Stimulated activated CD4-positive, alpha-beta T cell treated with anti-CD3 and anti-CD28 coated beads, Interleukin-12 subunit alpha, Interleukin-12 subunit beta, amount 100 ng/mL, for 4 hours (primary cell): ENCODE data around the gene ARHGAP45.

Source experiments
- DNase-seq: peaks from one replicate; pipeline ENCODE4 v3.0.0-alpha.2; 2020

The ARHGAP45 gene

DNA sequence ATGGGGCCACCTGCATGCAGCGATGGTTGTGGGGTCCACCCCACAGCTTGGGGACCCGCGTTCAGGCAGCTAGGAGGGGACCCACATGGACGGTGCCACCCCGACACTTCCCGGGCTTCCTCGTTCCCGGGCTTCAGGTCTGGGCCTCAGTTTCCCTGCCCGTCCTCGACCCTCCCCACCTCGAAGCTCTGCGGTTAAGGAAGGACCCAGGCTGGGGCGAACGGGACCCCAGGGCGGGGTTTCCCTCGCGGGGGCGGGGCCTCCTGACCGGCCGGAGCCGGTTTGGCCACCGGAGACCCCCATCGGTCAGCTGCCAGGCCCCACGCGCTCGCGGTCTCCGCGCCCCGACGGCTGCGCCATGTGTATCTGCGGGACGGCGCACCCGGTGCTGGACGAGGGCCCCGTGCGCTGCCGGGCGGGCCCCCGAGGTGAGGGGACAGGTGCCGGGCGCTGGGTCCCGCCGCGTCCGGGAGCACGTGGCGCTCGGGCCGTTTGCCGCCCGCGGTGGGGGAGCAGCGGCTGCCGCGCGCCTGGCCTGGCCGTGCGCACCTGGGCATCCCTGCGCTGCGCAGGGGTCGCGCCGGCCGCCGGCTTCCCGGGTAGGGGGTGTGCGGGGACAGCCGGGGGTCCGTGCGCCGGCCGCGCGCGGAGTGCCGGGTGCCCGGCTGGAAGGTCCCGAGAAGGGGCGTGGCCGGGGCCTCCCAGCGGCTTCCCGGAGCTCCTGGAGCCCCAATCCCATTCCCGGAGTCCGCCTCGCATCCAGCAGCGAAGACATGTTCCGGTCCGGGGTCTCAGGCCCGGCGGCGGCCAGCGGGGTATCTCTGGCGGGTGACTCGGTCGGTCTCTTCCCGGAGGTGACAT lies 4.2 kb downstream of the ARHGAP45 start:
- no peak for DNase-seq

DNA sequence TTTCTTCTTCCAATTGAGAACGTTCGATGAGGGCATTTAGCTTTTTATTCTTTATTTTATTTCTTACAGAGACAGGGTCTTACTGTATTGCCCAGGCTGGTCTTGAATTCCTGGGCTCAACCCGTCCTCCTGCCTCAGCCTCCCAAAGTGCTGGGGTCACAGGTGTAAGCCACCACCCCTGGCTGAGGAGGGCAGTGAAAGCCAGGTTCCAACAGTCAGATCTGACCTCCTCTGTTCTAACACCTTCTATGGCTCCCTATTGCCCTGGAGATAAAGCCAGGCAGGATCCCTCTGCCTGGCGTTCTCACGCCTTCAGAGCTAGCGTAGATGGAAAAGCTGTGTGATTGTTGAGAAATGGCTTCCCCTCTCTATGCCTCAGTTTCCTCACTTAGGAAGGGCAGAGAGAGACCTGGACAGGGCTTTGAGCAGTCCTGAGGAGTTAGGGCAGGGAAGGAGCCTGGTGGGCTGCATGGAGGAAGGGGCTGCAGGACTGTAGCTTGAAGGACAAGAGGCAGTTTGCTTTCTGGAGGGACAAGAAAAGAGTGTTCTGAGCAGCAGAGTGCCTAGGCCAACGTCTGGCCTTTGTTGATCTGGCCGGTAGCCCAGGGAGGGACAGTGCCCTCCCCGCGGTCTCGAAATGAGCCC lies 5.5 kb downstream of the ARHGAP45 start:
- no peak for DNase-seq

DNA sequence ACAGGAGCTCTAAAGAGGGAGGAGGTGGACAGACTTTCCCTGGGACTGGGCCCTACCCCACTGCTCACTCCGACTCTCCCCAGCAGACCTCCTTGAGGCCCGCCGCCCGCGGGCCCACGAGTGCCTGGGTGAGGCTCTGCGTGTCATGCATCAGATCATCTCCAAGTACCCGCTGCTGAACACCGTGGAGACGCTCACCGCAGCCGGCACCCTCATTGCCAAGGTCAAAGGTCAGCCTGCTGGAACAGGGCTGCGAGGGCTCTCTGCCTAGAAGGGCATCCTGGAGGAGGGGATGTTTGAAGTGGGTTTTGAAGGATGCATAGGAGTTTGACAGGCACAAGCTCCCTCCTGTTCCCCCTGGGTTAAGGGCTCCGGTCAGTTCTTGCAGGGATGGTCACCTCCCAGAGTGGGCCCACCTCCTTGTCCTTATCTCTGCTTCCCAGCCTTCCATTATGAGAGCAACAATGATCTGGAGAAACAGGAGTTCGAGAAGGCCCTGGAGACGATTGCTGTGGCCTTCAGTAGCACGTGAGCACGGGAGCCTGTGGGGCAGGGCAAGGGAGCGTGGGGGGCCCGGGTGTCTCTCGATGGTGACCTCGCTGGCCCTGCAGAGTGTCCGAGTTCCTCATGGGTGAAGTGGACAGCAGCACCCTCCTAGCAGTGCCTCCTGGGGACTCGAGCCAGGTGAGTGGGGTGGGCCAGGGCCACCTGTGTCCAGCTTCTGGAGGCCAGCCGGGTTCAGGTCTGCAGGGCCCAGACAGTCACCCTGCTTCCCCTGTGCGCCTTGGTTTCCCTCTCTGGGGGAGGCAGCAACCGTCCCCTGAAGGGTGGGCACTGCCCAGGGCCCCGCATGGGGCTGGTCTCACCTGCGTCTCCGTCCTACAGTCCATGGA lies 6.3 kb downstream of the ARHGAP45 start:
- DNase-seq, result no peak

DNA sequence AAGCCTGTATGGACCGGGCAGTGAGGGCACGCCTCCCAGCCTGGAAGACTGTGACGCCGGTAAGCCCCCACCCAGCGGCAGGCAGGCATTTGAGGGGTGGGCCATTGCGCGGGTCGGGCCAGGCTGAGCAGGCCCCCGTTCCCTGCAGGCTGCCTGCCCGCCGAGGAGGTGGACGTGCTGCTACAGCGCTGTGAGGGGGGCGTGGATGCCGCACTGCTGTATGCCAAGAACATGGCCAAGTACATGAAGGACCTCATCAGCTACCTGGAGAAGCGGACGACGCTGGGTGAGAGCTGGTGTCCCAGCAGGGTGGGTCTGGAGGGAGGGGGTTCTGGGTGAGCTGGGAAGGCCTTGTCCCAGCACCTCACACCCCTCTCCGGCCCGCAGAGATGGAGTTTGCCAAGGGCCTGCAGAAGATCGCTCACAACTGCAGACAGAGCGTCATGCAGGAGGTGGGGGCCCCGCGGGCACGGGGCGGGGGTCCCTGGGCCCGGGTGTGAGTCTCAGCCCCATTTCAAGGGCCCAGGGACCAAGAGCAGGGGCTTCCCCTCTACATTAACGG lies 7.1 kb downstream of the ARHGAP45 start:
- DNase-seq, result no peak

DNA sequence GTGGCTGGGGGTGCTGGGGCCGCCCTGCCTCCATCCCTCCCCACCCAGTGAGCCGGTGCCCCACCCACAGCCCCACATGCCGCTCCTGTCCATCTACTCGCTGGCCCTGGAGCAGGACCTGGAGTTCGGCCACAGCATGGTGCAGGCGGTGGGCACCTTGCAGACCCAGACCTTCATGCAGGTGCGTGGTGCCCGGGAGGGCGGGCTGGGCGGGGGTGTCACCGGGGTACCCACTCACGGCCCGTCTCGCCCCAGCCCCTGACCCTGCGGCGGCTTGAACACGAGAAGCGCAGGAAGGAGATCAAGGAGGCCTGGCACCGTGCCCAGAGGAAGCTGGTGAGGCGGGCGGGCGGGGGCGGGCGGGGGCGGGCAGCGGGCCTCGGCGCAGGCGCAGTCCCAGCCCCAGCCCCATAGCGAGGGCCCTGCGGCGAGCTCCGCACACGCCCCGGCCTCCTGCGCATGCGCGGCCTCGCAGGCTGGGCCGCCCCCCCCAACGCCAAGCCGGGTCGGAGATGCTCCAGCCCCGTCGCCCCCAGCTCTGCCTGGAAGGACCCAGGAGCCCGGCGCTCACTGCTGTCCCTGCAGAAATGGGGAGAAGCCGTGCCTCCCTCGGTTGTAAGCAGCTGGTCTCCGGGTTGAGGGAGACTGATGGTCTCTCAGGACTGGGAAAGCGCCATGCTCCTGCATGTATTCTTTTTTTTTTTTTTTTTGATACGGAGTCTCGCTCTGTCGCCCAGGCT lies 7.7 kb downstream of the ARHGAP45 start:
- DNase-seq, result peak; percentile 87

DNA sequence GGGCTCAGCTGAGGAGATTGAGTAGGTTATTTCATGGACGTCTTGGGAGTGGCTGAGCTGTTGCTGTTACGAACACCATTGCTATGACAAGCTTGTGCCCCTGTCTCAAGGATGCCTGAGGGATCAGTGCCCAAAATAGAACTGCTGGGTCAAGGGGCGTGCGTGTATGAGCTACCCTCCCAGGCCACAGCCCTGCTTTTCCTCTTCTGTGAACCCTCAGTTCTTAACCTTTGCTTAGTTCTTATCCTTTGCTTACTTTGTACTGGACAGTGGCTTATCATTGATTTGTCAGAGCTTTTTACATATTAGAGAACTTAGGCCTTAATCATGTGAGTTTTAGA lies 9.0 kb downstream of the ARHGAP45 start:
- DNase-seq, result no peak

DNA sequence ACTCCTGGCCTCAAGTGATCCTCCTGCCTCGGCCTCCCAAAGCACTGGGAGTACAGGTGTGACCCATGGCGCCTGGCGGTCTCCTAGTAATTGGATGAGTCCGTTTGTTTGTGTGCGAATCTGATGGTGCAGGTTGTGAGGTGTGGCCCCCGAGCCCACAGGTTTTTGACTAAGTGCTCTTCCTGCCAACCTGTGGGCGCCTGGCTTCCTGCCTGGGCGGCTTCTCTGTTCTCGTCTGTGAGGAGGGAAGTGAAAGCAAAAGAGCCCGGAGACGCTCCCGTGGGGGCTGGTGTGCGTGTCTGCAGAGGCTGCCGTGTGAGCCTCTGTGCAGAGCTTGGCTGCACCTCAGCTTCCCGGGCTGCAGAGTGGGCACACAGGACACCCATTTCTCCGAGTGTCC lies 10.0 kb downstream of the ARHGAP45 start:
- peak; percentile 83 for DNase-seq

DNA sequence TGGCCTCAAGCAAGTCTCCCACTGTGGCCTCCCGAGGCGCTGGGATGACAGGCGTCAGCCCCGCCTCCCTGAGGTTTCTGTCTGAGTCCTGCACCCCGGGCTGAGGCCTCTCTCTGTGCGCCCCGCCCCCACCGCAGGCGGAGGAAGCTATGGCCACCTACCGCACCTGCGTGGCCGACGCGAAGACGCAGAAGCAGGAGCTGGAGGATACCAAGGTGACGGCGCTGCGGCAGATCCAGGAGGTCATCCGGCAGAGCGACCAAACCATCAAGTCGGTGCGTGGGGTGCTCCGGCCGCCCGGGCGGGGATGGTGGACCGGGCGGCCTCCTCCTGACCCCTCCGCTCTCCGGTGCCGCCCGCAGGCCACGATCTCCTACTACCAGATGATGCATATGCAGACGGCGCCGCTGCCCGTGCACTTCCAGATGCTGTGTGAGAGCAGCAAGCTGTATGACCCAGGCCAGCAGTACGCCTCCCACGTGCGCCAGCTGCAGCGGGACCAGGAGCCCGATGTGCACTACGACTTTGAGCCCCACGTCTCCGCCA lies 12.7 kb downstream of the ARHGAP45 start:
- peak; percentile 66 for DNase-seq

DNA sequence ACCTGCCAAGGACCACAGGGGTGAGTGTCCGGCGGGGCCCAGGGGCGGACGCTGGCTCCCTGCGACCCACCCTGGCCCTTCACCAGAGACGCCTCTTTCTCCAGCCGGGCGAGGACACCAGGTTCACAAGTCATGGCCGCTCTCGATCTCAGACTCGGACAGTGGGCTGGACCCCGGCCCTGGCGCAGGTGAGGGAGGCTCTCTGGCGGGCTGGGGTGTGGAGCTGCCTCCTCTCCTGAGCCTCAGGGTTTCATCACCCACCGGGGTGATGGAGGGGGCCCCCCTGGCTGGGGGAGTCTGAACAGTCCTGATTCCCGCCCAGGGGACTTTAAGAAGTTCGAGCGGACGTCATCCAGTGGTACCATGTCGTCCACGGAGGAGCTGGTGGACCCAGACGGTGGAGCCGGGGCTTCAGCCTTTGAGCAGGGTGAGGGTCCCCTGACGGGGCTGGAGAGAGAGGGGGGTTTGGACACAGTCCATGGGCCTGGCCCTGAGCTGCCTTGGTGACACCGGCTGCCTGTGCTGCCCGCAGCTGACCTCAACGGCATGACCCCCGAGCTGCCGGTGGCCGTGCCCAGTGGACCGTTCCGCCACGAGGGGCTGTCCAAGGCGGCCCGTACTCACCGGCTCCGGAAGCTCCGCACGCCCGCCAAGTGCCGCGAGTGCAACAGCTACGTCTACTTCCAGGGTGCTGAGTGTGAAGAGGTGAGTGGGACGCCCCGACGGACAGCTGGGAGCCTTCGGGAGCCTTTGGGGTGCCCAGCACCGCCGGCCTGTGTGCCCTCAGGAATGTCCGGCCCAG lies 13.6 kb downstream of the ARHGAP45 start:
- no peak for DNase-seq

DNA sequence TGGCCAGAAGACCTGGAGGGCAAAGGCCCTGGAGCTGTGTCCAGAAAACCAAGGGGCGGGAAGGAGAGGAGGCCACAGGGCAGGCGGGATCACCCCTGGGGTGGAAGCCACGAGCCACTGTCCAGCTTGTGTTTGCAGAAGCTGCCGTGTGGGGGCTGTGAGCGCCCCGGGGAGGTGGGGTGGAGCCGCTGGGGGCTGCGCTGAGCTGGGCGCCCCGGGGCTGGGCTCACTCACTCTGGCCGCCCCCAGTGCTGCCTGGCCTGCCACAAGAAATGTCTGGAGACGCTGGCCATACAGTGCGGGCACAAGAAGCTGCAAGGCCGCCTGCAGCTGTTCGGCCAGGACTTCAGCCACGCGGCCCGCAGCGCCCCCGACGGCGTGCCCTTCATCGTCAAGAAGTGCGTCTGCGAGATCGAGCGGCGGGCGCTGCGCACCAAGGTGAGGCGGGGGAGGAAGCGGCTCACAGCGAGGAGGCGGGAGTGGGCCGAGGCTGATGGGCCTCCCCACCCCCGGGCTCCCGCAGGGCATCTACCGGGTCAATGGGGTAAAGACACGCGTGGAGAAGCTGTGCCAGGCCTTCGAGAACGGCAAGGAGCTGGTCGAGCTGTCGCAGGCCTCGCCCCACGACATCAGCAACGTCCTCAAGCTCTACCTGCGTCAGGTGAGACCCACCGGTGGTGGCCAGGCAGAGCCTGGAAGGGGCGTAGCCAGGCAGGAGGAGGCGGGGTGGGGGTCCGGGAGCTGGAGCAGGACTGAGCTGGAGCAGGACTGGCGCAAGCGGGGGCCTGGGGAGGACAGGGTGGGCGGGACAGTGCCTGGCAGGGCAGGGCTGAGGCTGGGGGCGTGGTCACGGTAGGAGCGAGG lies 14.6 kb downstream of the ARHGAP45 start:
- DNase-seq, result no peak

DNA sequence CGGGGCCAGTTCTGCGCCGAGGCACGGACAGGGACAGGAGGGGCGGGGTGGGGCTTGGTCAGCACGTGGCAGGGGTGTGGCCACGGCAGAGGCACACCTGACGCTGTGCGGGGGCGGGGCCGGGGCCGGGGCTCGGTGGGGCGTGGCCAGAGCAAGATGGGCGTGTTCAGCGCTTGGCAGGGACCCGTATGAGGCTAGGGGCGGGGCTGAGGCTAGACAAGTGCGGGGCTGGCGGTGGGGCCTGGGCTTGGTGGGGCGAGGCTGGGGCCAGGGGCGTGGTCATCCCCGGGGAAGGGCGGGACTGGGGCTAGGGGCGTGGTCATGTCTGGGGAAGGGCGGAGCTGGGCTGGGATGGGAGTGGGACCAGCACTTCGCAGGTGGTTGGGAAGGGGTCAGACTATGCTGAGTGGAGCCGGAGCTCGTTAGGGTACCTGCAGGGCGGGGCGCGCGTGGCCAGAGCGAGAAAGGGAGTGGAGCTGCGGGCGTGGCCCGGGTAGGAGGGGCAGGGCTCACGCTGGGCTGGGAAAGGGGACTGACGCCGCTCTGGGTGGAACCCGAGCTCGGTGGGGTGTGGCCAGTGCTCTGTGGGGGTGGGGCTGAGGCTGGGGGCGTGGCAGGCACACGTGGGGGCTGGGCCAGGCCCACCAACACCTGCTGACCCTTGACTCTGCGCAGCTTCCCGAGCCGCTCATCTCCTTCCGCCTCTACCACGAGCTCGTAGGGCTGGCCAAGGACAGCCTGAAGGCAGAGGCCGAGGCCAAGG lies 15.4 kb downstream of the ARHGAP45 start:
- DNase-seq, result peak; percentile 66

DNA sequence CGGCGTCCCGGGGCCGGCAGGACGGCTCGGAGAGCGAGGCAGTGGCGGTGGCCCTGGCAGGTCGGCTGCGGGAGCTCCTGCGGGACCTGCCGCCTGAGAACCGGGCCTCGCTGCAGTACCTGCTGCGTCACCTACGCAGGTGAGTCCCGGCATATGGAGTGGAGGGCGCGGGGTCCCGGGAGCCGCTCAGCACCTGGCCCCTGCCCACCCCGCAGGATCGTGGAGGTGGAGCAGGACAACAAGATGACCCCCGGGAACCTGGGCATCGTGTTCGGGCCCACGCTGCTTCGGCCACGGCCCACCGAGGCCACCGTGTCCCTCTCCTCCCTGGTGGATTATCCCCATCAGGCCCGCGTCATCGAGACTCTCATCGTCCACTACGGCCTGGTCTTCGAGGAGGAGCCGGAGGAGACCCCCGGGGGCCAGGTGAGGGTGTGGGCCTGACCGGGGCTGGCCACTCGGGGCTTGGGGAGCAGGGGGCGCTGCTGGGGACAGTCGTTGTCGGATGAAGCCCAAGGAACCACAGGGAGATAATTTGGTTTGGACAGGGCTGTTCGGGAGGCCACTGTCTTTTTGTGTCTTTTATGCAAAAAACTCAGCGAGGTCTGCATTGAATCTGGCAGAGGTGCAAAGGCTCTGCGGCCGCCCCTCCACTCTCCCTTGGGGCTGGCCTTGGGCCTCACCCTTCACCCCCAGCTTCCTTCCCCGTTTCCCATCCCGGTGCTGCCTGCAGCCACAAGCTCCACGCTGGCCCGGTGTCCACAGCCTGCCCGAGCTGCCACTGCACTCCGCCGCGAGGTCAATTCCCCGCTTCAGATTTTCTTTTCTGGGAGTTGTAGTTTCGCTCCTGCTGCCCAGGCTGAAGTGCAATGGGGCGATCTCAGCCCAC lies 16.2 kb downstream of the ARHGAP45 start:
- DNase-seq, result no peak

DNA sequence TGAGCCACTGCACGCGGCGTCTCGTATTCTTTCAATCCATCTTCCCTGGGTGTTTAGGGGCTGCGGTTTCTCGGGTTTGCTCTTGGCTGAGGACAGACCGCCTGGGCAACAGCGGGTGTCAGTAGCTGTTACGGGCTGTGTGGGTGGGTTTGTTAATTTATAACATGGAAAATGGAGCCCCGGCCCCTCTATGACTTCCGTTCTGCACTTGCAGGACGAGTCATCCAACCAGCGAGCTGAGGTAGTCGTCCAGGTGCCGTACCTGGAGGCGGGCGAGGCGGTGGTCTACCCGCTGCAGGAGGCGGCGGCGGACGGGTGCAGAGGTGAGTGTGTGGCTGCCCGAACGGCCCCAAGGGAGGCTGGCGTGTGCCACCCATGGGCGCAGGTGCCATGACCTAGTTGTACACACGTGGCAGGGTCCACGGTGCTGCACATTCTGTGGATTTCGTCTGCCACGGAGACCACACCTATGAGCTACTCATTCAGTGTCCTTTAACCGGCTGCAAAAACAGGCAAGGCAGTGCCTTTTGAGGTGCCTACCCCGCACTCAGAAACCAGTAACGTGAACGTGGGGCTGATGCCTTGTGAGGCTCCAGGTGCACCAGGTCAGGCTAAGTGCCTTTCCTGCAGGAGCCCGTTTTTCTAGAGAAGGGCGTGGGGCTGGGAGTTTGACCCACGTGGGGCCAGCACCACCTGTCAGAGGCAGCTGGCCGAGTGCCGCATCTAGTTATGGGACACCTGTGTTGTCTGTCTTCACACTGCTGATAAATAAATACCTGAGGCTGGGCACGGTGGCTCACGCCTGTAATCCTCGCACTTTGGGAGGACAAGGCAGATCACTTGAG lies 17.3 kb downstream of the ARHGAP45 start:
- DNase-seq, result no peak

DNA sequence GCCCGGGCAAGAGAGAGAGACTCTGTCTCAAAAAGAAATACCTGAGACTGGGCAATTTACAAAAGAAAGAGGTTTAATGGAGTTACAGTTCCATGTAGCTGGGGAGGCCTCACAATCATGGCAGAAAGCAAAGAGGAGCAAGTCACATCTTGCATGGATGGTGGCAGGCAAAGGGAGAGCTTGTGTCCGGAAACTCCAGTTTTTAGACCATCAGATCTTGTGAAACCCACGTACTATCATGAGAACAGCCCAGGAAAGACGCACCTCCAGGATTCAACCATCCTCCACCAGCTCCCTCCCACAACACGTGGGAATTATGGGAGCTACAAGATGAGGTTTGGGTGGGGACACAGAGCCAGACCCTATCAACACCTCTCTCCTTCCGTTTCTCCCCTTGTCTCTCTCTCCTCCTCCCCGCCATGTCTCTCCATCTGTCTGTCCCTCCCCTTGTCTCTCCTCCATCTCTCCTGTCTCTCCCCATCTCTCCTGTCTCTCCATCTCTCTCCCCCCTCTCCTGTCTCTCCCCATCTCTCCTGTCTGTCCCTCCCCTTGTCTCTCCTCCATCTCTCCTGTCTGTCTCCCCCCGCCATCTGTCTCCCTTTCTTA lies 18.2 kb downstream of the ARHGAP45 start:
- DNase-seq, result no peak

DNA sequence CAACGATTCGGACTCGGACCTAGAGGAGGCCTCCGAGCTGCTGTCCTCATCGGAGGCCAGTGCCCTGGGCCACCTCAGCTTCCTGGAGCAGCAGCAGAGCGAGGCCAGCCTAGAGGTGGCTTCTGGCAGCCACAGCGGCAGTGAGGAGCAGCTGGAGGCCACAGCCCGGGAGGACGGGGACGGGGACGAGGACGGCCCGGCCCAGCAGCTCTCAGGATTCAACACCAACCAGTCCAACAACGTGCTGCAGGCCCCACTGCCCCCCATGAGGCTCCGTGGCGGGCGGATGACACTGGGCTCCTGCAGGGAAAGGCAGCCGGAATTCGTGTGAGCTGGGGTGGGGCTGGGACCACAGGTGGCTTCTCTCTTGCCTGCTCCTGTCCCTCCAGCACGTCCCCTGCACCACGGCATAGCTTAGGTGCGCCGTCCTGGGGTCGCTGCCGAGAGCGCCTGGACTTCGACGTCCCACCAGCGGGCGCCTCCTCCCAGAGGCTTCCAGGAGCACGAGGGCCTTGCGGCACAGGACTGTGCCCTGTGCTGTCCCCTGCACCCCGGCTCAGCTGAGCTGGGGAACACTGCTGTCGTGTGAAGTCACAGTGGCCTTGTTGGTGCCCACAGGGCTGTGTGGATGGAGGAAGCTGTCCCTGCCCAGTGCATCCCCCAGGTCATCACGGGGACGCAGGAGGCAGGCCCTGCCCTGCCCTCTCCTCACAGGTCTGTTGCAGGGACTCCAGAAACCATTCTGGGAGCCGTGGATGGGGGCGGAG lies 18.9 kb downstream of the ARHGAP45 start:
- no peak for DNase-seq

DNA sequence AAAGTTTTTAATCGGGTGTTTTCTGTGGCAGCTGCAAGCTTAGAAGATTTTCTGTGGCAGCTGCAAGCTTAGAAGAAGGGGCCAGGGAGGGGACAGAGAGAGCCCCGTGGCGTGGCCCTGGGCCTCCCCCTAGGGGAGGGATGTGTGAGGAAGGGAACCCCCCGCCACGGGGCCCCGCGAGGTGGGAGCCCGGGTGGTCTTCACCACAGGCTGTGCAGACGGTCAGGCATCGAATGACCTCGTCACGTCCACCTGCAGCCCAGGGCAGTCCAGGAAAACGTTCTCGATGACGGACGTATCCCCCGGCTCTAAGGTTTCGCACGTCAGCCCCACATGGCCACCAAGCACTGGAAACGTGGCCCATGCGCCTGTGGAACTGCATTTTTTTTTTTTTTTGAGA lies 19.6 kb downstream of the ARHGAP45 start:
- DNase-seq, result no peak
